ENCODE data around the gene ANP32E.

DNA sequence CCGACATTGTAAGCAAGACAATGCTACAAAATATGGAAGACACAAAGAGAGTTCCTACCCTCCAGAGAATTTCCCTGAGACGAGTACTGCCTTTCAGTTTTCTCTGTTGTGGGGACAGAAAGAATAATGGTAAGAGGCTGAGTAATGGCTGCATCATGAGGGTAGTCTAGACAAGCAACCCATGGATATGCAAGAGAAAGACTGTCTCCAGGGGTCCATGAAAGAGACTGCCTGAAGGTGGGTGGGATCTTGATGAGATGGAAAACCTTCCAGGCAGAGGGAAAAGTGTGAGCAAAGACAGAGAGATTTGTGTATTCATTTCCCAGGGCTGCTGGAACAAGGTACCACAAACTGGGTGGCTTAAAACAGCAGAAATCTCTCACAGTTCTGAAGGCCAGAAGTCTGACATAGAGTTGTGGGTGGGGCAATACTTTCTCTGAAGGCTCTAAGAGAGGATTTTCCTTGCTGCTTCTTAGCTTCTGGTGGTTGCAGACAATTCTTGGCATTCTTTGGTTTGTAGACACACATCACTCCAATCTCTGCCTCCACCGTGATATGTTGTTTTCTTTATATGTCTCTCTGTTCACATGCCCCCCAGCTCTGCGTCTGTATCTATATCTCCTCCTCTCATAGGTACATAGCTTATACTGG lies 41.4 kb downstream of the ANP32E start:
- TF ChIP-seq OSR1 (CRISPR knock-in tag; IDR thresholded peaks at IDR 0.05) (no peak), ESRRG (CRISPR knock-in tag; IDR thresholded peaks at IDR 0.05) (no peak), ARNTL (CRISPR knock-in tag; IDR thresholded peaks at IDR 0.05; ENCODE audit: borderline replicate concordance, low read depth) (no peak), TSHZ2 (CRISPR knock-in tag; IDR thresholded peaks at IDR 0.05) (no peak), ISL1 (CRISPR knock-in tag; IDR thresholded peaks at IDR 0.05) (no peak), TCF4 (CRISPR knock-in tag; IDR thresholded peaks at IDR 0.05; ENCODE audit: borderline replicate concordance) (no peak), ZFP3 (CRISPR knock-in tag; IDR thresholded peaks at IDR 0.05) (no peak), RARB (CRISPR knock-in tag; IDR thresholded peaks at IDR 0.05) (no peak), ZNF565 (CRISPR knock-in tag; conservative IDR thresholded peaks at IDR 0.05; ENCODE audit: low read depth) (no peak), ZNF8 (CRISPR knock-in tag; IDR thresholded peaks at IDR 0.05) (no peak)
- TF ChIP-seq, protein P1, sequence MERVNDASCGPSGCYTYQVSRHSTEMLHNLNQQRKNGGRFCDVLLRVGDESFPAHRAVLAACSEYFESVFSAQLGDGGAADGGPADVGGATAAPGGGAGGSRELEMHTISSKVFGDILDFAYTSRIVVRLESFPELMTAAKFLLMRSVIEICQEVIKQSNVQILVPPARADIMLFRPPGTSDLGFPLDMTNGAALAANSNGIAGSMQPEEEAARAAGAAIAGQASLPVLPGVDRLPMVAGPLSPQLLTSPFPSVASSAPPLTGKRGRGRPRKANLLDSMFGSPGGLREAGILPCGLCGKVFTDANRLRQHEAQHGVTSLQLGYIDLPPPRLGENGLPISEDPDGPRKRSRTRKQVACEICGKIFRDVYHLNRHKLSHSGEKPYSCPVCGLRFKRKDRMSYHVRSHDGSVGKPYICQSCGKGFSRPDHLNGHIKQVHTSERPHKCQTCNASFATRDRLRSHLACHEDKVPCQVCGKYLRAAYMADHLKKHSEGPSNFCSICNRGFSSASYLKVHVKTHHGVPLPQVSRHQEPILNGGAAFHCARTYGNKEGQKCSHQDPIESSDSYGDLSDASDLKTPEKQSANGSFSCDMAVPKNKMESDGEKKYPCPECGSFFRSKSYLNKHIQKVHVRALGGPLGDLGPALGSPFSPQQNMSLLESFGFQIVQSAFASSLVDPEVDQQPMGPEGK (CRISPR knock-in tag; IDR thresholded peaks at IDR 0.05; ENCODE audit: borderline replicate concordance): no peak

All from SK-N-SH treated with all-trans-retinoic acid at 6 μM for 48 hours (cell line).